Mesenchymal stem cell (in vitro differentiated cells and primary cell): ENCODE measurements around the gene C18orf63.

Experiments used
- DNase-seq: peaks from one replicate; pipeline ENCODE4 v3.0.0-alpha.2; 2013
- H2AFZ ChIP-seq: one replicate; pipeline ENCODE4 v1.6.1; 2013; ENCODE audit warnings: low read depth, mild to moderate bottlenecking, control low read depth, inconsistent platforms, low read length, moderate library complexity
- H2AK5ac ChIP-seq: 2 replicates; pipeline ENCODE4 v1.6.1; 2013; ENCODE audit warnings: low read length, moderate library complexity, mild to moderate bottlenecking, inconsistent platforms; ENCODE audit not compliant: severe bottlenecking
- H2BK120ac ChIP-seq: one replicate; pipeline ENCODE4 v1.6.1; 2013; ENCODE audit warnings: low read depth, mild to moderate bottlenecking, inconsistent platforms, low read length, moderate library complexity
- H2BK12ac ChIP-seq, 2 experiments: one replicate each; pipeline ENCODE4 v1.6.1; 2013; ENCODE audit warnings: inconsistent platforms in 2 of 2, low read length in 2 of 2, mild to moderate bottlenecking in 2 of 2, moderate library complexity in 2 of 2, control low read depth in 1 of 2
- H2BK15ac ChIP-seq: one replicate; pipeline ENCODE4 v1.6.1; 2013; ENCODE audit warnings: mild to moderate bottlenecking, low read depth, inconsistent platforms; ENCODE audit not compliant: poor library complexity, severe bottlenecking
- H2BK5ac ChIP-seq: 2 replicates; pipeline ENCODE4 v1.6.1; 2013; ENCODE audit warnings: low read depth, mild to moderate bottlenecking, low read length, control low read depth, inconsistent platforms; ENCODE audit not compliant: poor library complexity, severe bottlenecking
- H3K14ac ChIP-seq, 2 experiments: one replicate each; pipeline ENCODE4 v1.6.1; 2013; ENCODE audit warnings: inconsistent platforms in 2 of 2, low read length in 2 of 2, control low read depth in 1 of 2, mild to moderate bottlenecking in 1 of 2, moderate library complexity in 1 of 2
- H3K18ac ChIP-seq, 2 experiments: one replicate each; pipeline ENCODE4 v1.6.1; 2013; ENCODE audit warnings: inconsistent platforms in 2 of 2, low read length in 2 of 2, control low read depth in 1 of 2, low read depth in 1 of 2, mild to moderate bottlenecking in 1 of 2
- H3K23ac ChIP-seq, 2 experiments: one replicate each; pipeline ENCODE4 v1.6.1; 2013; ENCODE audit warnings: inconsistent platforms in 2 of 2, low read length in 2 of 2, mild to moderate bottlenecking in 2 of 2, moderate library complexity in 2 of 2, control low read depth in 1 of 2
- H3K27ac ChIP-seq: 2 replicates; pipeline ENCODE4 v1.5.1; 2013; ENCODE audit warnings: mild to moderate bottlenecking, moderate library complexity, low read length, control low read depth, inconsistent platforms; ENCODE audit not compliant: poor library complexity, severe bottlenecking
- H3K27me3 ChIP-seq, 2 experiments: 2 replicates each; pipeline versions ENCODE4 v1.6.1 to v1.7.0; 2013; ENCODE audit warnings: low read length in 2 of 2, mild to moderate bottlenecking in 2 of 2, moderate library complexity in 2 of 2, control low read depth in 1 of 2, inconsistent platforms in 1 of 2; ENCODE audit not compliant: control insufficient read depth in 1 of 2, insufficient read depth in 1 of 2
- H3K36me3 ChIP-seq, 2 experiments: 2 replicates each; pipeline versions ENCODE4 v1.6.1 to v1.7.0; 2013; ENCODE audit warnings: low read length in 2 of 2, control low read depth in 1 of 2, inconsistent platforms in 1 of 2, low read depth in 1 of 2, mild to moderate bottlenecking in 1 of 2; ENCODE audit not compliant: insufficient read depth in 2 of 2, control insufficient read depth in 1 of 2
- H3K4ac ChIP-seq, 2 experiments: one replicate each; pipeline ENCODE4 v1.6.1; 2013; ENCODE audit warnings: inconsistent platforms in 2 of 2, low read length in 2 of 2, mild to moderate bottlenecking in 2 of 2, moderate library complexity in 2 of 2, control low read depth in 1 of 2, low read depth in 1 of 2
- H3K4me1 ChIP-seq: 2 replicates; pipeline ENCODE4 v1.6.1; 2013; ENCODE audit warnings: low read depth, low read length, control low read depth; ENCODE audit not compliant: control insufficient read depth, insufficient read depth
- H3K4me2 ChIP-seq: 2 replicates; pipeline ENCODE4 v1.6.1; 2013; ENCODE audit warnings: low read length, mild to moderate bottlenecking, inconsistent platforms; ENCODE audit not compliant: poor library complexity, severe bottlenecking
- H3K4me3 ChIP-seq, 2 experiments: 2 replicates each; pipeline versions ENCODE4 v1.5.1 to v1.7.0; 2013; ENCODE audit warnings: low read length in 2 of 2, mild to moderate bottlenecking in 2 of 2, control low read depth in 1 of 2, low read depth in 1 of 2; ENCODE audit not compliant: insufficient read depth in 1 of 2
- H3K79me1 ChIP-seq: replicated peaks from 2 replicates; pipeline ENCODE4 v1.6.1; 2013; ENCODE audit warnings: mild to moderate bottlenecking, control low read depth, low read length, inconsistent platforms; ENCODE audit not compliant: poor library complexity, severe bottlenecking
- H3K9ac ChIP-seq: 2 replicates; pipeline ENCODE4 v1.7.0; 2013; ENCODE audit warnings: mild to moderate bottlenecking, low read length, moderate library complexity
- H3K9me3 ChIP-seq: 2 replicates; pipeline ENCODE4 v1.7.0; 2013; ENCODE audit warnings: mild to moderate bottlenecking, low read length; ENCODE audit not compliant: control insufficient read depth
- H4K8ac ChIP-seq: one replicate; pipeline ENCODE4 v1.6.1; 2013; ENCODE audit warnings: inconsistent platforms, mild to moderate bottlenecking, low read length, moderate library complexity
- H4K91ac ChIP-seq: one replicate; pipeline ENCODE4 v1.6.1; 2013; ENCODE audit warnings: mild to moderate bottlenecking, low read length, inconsistent platforms
- WGBS: methylation state at CpG from one replicate; pipeline ENCODE4 v1.1.7; 2013; ENCODE audit warnings: mixed read lengths; 5-methylcytosine and 5-hydroxymethylcytosine counted together

Gene C18orf63

GRCh38 chr18:74387383-74387782 is 71.7 kb downstream of the C18orf63 start:
- H3K18ac ChIP-seq: no peak overlapping the region
- no peak overlapping the region for H3K23ac ChIP-seq
- H4K8ac ChIP-seq: no peak overlapping the region
- H3K36me3 ChIP-seq: no peaks in the 10 kb centered on the region
- H2BK12ac ChIP-seq: no peak overlapping the region
- no peak overlapping the region for H2AFZ ChIP-seq
- no peak overlapping the region for H3K27ac ChIP-seq
- H3K4me2 ChIP-seq: no peak overlapping the region
- H3K9ac ChIP-seq: peak overlapping the region; percentile 40
- DNase-seq: no peak
- H3K79me1 ChIP-seq: no peaks in the 10 kb centered on the region
- H2BK5ac ChIP-seq: no peak overlapping the region
- H3K27me3 ChIP-seq: peaks cover 0 to 22% of the 10 kb centered on the region in 2 experiments
- H3K4ac ChIP-seq: no peak overlapping the region
- H2AK5ac ChIP-seq: no peak overlapping the region
- WGBS: 88% methylated on average over 6 of the region's 6 CpGs
- H4K91ac ChIP-seq: no peak overlapping the region
- no peak overlapping the region for H2BK15ac ChIP-seq
- no peak overlapping the region for H3K14ac ChIP-seq
- H3K9me3 ChIP-seq: no peaks in the 10 kb centered on the region
- peaks cover 1% of the 10 kb centered on the region for H3K4me1 ChIP-seq
- H3K4me3 ChIP-seq: no peak overlapping the region
- H2BK120ac ChIP-seq: no peak overlapping the region

GRCh38 chr18:74388227-74388626 is 72.6 kb downstream of the C18orf63 start:
- WGBS: 60% methylated on average over 1 of the region's 1 CpG
- Histone ChIP-seq H3K79me1 (no peaks in the 10 kb centered on the region), H3K36me3 (no peaks in the 10 kb centered on the region), H2AK5ac (no peak overlapping the region), H2BK5ac (no peak overlapping the region), H3K14ac (no peak overlapping the region), H2BK120ac (no peak overlapping the region), H3K23ac (no peak overlapping the region), H3K9ac (peak overlapping the region; percentile 40), H3K4me1 (no peaks in the 10 kb centered on the region), H3K4ac (no peak overlapping the region), H2AFZ (no peak overlapping the region), H3K9me3 (no peaks in the 10 kb centered on the region), H3K27me3 (peaks cover 2 to 24% of the 10 kb centered on the region in 2 experiments), H3K4me3 (no peak overlapping the region), H3K18ac (no peak overlapping the region), H3K4me2 (no peak overlapping the region), H2BK15ac (no peak overlapping the region), H3K27ac (no peak overlapping the region), H2BK12ac (no peak overlapping the region), H4K91ac (no peak overlapping the region), H4K8ac (no peak overlapping the region)
- no peak for DNase-seq

- Histone ChIP-seq H2BK15ac (no peak overlapping the region), H2BK12ac (no peak overlapping the region), H3K4me1 (no peaks in the 10 kb centered on the region), H3K9ac (no peak overlapping the region), H3K23ac (no peak overlapping the region), H2AFZ (no peak overlapping the region), H3K4ac (no peak overlapping the region), H3K4me2 (no peak overlapping the region), H3K4me3 (no peak overlapping the region), H3K27ac (no peak overlapping the region), H2BK120ac (no peak overlapping the region), H3K79me1 (no peaks in the 10 kb centered on the region), H3K9me3 (no peaks in the 10 kb centered on the region), H2BK5ac (no peak overlapping the region), H2AK5ac (no peak overlapping the region), H3K18ac (no peak overlapping the region), H3K36me3 (no peaks in the 10 kb centered on the region), H3K27me3 (peaks cover 8 to 36% of the 10 kb centered on the region in 2 experiments), H3K14ac (no peak overlapping the region), H4K8ac (no peak overlapping the region), H4K91ac (no peak overlapping the region)
- no peak for DNase-seq
- whole genome bisulfite sequencing: 6% methylated on average over 3 of the region's 6 CpGs
Measured at GRCh38 chr18:74389171-74389927, 73.7 kb downstream of the C18orf63 start.

- Histone ChIP-seq H3K18ac (no peak overlapping the region), H2AFZ (no peak overlapping the region), H2BK120ac (no peak overlapping the region), H3K9me3 (no peaks in the 10 kb centered on the region), H3K27me3 (peaks cover 14 to 38% of the 10 kb centered on the region in 2 experiments), H4K91ac (no peak overlapping the region), H2AK5ac (no peak overlapping the region), H3K79me1 (no peaks in the 10 kb centered on the region), H3K27ac (no peak overlapping the region), H3K9ac (no peak overlapping the region), H2BK5ac (no peak overlapping the region), H3K4ac (no peak overlapping the region), H3K23ac (no peak overlapping the region), H3K4me1 (no peaks in the 10 kb centered on the region), H3K14ac (no peak overlapping the region), H4K8ac (no peak overlapping the region), H2BK15ac (no peak overlapping the region), H3K4me2 (no peak overlapping the region), H3K36me3 (no peaks in the 10 kb centered on the region), H2BK12ac (no peak overlapping the region), H3K4me3 (no peak overlapping the region)
- 92% methylated on average over 12 of the region's 20 CpGs for WGBS
- DNase-seq: no peak
Measured at GRCh38 chr18:74389991-74390390, 74.4 kb downstream of the C18orf63 start.
